ENCODE measurements around the gene MICAL2.
"Not testable (repeated sequence)": the region's sequence is repeated elsewhere in the genome, so short reads cannot be mapped to it uniquely, and the experiment has no call there.

MICAL2 gene

DNA sequence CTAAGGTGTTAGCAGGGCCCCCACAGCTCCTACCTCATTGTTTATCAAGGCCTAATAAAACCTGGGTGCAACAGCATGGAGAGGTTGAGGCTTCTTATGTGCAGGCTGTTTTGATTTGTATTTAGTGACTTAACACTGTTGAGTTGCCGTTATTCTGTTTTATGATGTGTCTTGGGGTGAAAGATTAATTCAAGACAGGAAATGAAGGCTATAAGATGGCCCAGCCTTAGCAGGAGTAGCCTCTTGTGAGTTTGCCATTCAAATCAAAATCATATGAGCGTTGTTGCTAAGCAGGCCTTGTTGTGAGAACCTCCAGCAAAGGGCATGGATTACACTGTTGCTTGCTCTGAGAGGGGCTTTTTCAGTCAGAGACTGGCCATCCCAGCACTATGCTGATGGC, 31.8 kb downstream of the MICAL2 start:
- Mint-ChIP-seq H3K27me3 (no peaks in the 10 kb centered on the region), H3K4me3 (no peak overlapping the region), H3K4me1 (ENCODE audit: low read depth in 2 of 2) (peaks cover 24 to 26% of the 10 kb centered on the region in 2 donors), H3K27ac (no peak overlapping the region), H3K36me3 (ENCODE audit: insufficient read depth) (peaks cover 3% of the 10 kb centered on the region), H3K9me3 (no peaks in the 10 kb centered on the region)
- DNase-seq = no peak
- ATAC-seq (replicated peaks) = no peak

DNA sequence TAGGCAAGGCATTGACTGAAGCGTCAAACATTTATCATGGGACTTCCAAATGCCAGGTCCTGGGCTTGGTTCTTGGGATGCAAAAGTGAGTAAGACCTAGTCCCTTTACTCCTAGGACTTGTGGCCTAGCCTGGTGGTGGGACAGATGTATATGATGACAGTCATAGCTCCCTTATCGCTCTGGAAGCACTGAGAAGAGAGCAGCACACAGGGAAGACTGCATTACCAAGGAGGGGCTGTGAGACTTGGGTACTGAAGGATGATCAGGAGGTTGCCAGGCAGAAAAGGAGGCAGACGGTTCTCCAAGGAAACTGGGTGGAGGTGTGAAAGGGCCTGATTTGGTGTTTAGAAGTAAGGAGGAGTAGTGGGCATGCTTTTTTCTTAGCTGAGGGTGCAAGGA, 32.5 kb downstream of the MICAL2 start:
- Mint-ChIP-seq H3K27ac (peak overlapping the region in 1 of 2 donors; percentile 2), H3K4me3 (no peak overlapping the region), H3K9me3 (no peaks in the 10 kb centered on the region), H3K27me3 (no peaks in the 10 kb centered on the region), H3K36me3 (ENCODE audit: insufficient read depth) (peaks cover 3% of the 10 kb centered on the region), H3K4me1 (ENCODE audit: low read depth in 2 of 2) (peaks cover 22 to 26% of the 10 kb centered on the region in 2 donors)
- DNase-seq (no peak), ATAC-seq (replicated peaks) (no peak)

DNA sequence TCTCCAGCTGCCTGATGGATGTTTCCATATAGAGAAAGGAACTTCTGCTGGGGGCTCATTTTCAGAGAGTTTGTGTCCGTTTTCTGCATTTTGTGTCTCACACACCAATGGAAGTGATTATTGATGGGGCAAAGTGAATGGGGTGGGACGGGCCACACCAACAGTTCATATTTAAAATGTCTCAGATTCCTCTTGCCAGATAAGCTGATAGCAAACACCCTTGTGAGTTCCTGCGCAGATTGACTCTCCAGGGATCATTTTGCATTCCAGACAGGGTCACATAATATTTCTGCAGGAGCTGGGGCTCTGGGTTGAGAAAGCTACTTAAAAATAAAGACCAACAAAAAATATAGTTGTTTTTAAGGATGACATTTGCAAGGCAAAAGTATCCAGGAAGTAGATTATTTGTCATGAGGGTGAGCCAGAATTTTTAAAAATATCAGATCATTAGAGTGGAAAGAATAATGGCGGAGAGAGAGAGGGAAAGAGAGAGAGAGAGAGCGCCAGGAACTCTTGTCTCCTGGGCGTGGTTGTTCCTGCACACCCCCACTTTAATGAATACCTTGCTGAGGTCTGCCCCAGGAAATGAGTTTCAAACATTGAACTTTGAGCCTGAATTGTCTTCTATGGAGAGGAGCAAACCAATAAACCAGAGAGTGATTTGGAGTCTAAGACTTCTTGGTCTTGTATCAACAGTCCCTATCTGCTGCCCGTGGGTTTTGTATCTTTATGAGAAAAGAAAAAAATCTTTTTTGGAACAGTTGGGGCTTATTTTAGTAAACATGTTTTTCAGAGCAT, 33.3 kb downstream of the MICAL2 start:
- Mint-ChIP-seq H3K36me3 (ENCODE audit: insufficient read depth) (peaks cover 3% of the 10 kb centered on the region), H3K4me3 (no peak overlapping the region), H3K9me3 (no peaks in the 10 kb centered on the region), H3K27me3 (no peaks in the 10 kb centered on the region), H3K4me1 (ENCODE audit: low read depth in 2 of 2) (peaks cover 25 to 30% of the 10 kb centered on the region in 2 donors), H3K27ac (peak overlapping the region in 1 of 2 donors; percentile 71)
- ATAC-seq (replicated peaks) (no peak), DNase-seq (no peak)

DNA sequence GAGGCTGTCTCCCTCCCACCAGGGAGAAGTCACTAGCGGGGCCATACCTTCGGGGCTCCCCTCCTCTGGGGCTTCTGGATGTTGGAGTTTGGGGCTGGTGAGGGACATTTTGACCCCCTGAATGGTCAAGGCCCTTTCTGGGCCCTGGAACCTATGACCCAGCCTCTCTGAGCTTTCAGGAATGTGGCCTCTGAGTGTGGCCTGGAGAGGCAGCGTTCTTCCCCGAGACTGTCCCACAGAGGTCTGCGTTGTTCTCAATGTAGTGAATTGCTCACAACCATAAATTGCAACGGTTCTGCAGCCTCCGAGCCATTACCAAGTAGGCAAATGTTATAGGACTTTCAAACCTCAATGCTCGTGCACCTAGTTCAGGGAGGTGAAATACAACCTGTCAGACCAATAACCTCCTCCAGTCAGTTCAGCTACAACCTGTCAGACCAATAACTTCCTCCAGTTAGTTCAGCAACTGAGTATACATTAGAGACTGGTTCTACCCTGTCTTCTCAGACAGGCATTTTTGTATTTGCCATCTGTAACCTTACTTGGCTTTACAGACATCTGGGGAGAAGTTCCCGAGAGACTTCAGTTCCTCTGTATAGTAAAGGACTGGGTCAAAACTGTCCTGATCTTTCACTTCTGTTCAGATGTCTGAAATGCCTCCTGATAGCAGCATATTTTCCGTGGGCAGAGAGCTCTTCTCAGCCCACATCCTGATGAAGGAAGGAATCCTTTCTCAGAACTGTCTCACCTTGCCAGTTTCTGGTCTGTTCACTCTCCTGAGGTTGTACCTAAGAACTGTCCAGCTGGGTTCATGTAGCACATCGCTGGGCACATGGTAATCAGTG, 34.2 kb downstream of the MICAL2 start:
- H3K27me3 Mint-ChIP-seq = no peaks in the 10 kb centered on the region
- H3K9me3 Mint-ChIP-seq = no peaks in the 10 kb centered on the region
- peaks cover 31 to 38% of the 10 kb centered on the region in 2 donors for H3K4me1 Mint-ChIP-seq (ENCODE audit: low read depth in 2 of 2)
- no peaks in the 10 kb centered on the region for H3K36me3 Mint-ChIP-seq (ENCODE audit: insufficient read depth)
- ATAC-seq (replicated peaks) (no peak), DNase-seq (no peak)
- H3K4me3 Mint-ChIP-seq = no peak overlapping the region
- peak overlapping the region in 1 of 2 donors; percentile 71 for H3K27ac Mint-ChIP-seq

DNA sequence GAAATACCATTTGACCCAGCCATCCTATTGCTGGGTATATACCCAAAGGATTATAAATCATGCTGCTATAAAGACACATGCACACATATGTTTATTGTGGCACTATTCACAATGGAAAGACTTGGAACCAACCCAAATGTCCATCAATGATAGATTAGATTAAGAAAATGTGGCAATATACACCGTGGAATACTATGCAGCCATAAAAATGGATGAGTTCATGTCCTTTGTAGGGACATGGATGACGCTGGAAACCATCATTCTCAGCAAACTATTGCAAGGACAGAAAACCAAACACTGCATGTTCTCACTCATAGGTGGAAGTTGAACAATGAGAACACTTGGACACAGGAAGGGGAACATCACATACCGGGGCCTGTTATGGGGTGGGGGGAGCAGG, 36.3 kb downstream of the MICAL2 start:
- not testable (repeated sequence) for H3K27me3 Mint-ChIP-seq; H3K4me3 Mint-ChIP-seq; H3K9me3 Mint-ChIP-seq; H3K36me3 Mint-ChIP-seq (ENCODE audit: insufficient read depth); H3K27ac Mint-ChIP-seq; DNase-seq; ATAC-seq (replicated peaks)
- H3K4me1 Mint-ChIP-seq (ENCODE audit: low read depth in 2 of 2) = peaks cover 20 to 40% of the 10 kb centered on the region in 2 donors

DNA sequence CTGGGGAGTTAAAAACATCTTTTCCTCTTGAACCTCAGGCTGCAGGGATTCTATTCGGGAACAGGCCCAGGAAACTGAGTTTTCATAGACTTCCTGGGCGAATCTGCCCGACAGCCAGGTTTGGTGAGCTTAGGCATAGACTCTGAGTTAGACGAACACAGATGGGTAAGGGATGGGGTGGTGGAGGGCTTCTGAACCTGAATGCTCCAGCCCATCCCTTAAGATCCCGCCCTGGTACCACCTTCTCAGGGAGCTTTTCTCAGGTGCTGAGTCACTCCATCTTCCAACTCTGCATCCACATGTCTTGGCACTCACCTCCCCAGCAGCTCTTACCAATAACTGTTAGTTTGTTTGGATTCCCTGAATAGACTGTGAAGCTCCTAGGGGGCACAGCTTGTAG, 37.4 kb downstream of the MICAL2 start:
- Mint-ChIP-seq H3K27me3 (no peaks in the 10 kb centered on the region), H3K4me1 (ENCODE audit: low read depth in 2 of 2) (peaks cover 23 to 41% of the 10 kb centered on the region in 2 donors), H3K9me3 (no peaks in the 10 kb centered on the region), H3K27ac (peak overlapping the region in 1 of 2 donors; percentile 12), H3K4me3 (no peak overlapping the region), H3K36me3 (ENCODE audit: insufficient read depth) (no peaks in the 10 kb centered on the region)
- no peak for ATAC-seq (replicated peaks)
- DNase-seq = no peak

DNA sequence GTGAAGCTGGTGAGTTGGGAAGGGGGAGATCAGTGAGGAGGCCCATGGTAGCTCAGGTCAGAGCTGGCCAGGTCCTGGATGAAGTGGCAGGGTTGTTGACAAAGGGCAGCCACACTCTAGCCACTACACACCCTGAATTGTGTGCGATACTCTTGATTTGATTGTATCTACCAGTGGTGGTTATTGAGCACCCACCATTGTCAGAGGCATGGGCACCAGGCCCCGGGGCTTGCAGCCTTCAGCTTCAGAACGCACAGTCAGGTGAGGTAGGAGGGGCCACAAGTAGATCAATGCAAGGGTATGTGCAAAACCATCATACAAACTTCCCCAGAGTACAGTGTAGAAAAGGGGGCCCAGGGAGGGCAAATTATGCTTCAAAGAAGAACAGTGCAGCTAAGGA, 38.1 kb downstream of the MICAL2 start:
- H3K36me3 Mint-ChIP-seq (ENCODE audit: insufficient read depth) = no peaks in the 10 kb centered on the region
- peaks cover 19 to 37% of the 10 kb centered on the region in 2 donors for H3K4me1 Mint-ChIP-seq (ENCODE audit: low read depth in 2 of 2)
- DNase-seq = no peak
- peak overlapping the region; percentile 12 to 41 for H3K27ac Mint-ChIP-seq
- no peaks in the 10 kb centered on the region for H3K27me3 Mint-ChIP-seq
- no peaks in the 10 kb centered on the region for H3K9me3 Mint-ChIP-seq
- no peak for ATAC-seq (replicated peaks)
- H3K4me3 Mint-ChIP-seq = no peak overlapping the region

DNA sequence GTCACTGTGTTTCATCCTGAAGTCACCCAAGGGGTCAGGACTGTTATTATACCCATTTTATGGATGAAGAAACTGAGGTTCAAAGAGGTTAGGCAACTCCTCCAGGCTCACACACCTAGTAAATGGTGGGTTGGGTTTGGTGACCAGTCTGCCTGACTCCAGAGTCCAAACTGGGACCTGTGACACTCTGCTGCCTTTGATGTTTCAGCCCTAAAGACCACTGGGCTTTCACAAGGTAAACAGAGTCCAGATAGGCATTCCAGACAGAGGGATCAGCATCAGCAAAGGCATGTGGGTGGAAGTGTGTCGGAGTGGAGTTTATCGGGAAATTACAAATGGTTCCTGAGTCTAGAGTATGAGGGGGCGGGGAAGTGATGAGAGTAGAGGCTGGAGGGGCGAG, 38.5 kb downstream of the MICAL2 start:
- H3K27me3 Mint-ChIP-seq = no peaks in the 10 kb centered on the region
- H3K36me3 Mint-ChIP-seq (ENCODE audit: insufficient read depth) = no peaks in the 10 kb centered on the region
- no peak for DNase-seq
- peak overlapping the region; percentile 41 to 67 for H3K27ac Mint-ChIP-seq
- H3K4me1 Mint-ChIP-seq (ENCODE audit: low read depth in 2 of 2) = peaks cover 17 to 33% of the 10 kb centered on the region in 2 donors
- no peak for ATAC-seq (replicated peaks)
- no peaks in the 10 kb centered on the region for H3K9me3 Mint-ChIP-seq
- no peak overlapping the region for H3K4me3 Mint-ChIP-seq

DNA sequence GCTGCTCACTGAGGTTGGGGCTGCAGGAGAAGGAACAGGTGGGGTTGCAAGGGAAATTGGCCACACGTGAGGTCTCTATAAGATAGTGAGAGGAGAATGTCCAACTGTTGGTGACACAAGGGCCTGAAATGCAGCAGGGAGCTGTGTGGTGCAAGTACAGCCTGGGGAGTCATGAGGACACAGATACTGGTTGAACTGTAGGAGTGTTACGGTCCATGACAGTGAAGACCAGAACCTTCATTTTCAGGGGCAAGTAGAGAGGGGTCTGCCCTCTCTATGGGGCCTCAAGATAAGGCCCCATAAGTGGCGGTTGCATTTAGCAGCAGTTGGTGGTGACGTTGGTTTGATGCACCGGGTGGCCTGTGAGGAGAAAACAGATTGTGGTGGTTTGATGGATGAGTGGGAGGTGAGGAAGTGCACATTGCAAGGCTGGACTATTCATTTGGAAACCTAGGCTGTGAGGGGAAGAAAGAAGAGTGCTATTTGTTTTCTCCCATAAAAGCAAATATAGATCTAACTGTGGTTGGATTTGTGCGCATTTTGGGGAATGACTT, 39.4 kb downstream of the MICAL2 start:
- Mint-ChIP-seq H3K4me1 (ENCODE audit: low read depth in 2 of 2) (peaks cover 20 to 26% of the 10 kb centered on the region in 2 donors), H3K4me3 (peak overlapping the region in 1 of 2 donors; percentile 3), H3K27me3 (no peaks in the 10 kb centered on the region), H3K9me3 (no peaks in the 10 kb centered on the region), H3K27ac (peak overlapping the region; percentile 21 to 67), H3K36me3 (ENCODE audit: insufficient read depth) (no peaks in the 10 kb centered on the region)
- DNase-seq (no peak), ATAC-seq (replicated peaks) (no peak)

DNA sequence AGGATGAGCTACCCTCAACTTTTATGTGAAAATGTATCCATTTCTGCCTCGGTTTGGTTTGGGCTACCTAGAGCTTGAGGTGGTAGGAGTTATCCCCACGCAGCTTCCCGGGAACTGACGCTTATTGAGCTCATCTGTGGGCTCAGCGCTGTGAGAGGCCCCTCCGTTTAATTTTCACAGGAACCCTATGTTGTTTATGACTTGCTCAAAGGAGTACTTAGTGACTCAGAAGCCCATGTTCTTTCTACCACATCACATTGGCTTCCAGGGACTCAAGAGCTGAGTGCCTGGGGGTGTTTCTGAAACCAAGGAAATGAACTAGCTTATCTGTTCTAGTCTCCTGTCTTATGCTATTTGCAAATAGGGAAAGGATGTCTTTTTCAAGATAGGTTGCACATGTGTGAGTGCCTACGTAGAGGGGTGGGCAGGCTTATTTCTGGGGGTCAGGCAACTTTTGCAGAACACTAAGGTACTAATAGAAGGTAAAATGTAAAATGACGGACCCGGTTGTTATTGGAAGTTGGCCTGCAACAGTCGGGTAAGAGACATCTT, 40.5 kb downstream of the MICAL2 start:
- no peak for ATAC-seq (replicated peaks)
- H3K4me3 Mint-ChIP-seq = no peak overlapping the region
- H3K36me3 Mint-ChIP-seq (ENCODE audit: insufficient read depth) = no peaks in the 10 kb centered on the region
- no peaks in the 10 kb centered on the region for H3K9me3 Mint-ChIP-seq
- H3K27ac Mint-ChIP-seq = peak overlapping the region in 1 of 2 donors; percentile 67
- no peak for DNase-seq
- peaks cover 23 to 29% of the 10 kb centered on the region in 2 donors for H3K4me1 Mint-ChIP-seq (ENCODE audit: low read depth in 2 of 2)
- H3K27me3 Mint-ChIP-seq = no peaks in the 10 kb centered on the region

DNA sequence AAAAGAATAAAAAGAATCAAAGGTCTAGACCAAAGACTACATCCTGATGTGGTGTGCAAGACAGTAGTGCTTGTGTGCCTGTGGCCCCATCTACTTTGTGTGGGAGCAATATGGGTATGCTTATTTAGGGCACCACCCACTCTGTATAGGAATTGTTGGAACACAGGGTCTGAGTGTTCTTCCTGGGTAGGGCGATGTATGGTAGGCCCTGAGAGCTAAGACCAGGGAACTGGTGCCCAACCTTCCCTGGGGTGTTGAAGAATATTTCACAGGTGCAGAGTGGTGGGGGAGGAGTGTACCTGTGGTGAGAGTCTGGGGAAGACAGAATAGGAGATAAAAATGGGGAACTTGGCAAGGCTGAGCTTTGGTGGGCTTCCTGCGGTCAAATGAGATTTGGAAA, 41.9 kb downstream of the MICAL2 start:
- ATAC-seq (replicated peaks) (no peak), DNase-seq (no peak)
- Mint-ChIP-seq H3K36me3 (ENCODE audit: insufficient read depth) (no peaks in the 10 kb centered on the region), H3K27me3 (no peaks in the 10 kb centered on the region), H3K4me3 (no peak overlapping the region), H3K9me3 (no peaks in the 10 kb centered on the region), H3K4me1 (ENCODE audit: low read depth in 2 of 2) (peaks cover 36 to 41% of the 10 kb centered on the region in 2 donors), H3K27ac (no peak overlapping the region)

DNA sequence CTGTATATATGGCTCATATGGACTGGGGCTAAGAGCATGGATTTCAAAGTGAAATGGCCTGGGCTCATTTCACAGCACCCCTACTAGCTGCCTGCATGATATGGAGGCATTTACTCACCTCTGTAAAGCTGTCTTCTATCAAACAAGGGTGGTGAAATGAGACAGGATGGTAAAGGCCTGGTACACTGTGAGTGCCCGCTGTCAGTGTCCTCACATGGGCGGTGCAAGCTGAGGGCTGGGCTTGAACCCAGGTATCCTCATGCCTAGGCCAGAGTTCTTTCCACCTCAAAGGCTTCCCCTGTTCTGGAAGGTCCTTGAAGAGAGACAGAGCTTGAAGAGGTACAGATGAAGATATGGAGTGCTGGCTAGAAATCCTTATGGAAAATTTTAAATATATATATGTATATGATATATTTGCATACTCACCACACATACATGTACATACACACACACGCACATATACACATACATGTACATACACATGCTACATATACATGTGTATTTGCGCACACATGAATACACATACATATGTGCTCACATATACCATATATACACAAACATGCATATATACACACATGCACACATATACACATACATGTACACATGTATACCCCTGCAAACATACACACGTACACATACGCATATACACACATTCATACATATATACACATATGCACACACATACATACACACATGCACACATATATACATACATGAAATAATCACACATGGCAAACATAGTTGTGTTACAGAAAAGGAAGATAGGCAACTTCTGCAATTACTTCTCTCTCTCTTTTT, 44.7 kb downstream of the MICAL2 start:
- Mint-ChIP-seq H3K27me3 (no peaks in the 10 kb centered on the region), H3K9me3 (no peaks in the 10 kb centered on the region), H3K4me3 (no peak overlapping the region), H3K36me3 (ENCODE audit: insufficient read depth) (no peaks in the 10 kb centered on the region), H3K4me1 (ENCODE audit: low read depth in 2 of 2) (peaks cover 27 to 31% of the 10 kb centered on the region in 2 donors), H3K27ac (peak overlapping the region in 1 of 2 donors; percentile 68)
- no peak for DNase-seq
- ATAC-seq (replicated peaks) = no peak

DNA sequence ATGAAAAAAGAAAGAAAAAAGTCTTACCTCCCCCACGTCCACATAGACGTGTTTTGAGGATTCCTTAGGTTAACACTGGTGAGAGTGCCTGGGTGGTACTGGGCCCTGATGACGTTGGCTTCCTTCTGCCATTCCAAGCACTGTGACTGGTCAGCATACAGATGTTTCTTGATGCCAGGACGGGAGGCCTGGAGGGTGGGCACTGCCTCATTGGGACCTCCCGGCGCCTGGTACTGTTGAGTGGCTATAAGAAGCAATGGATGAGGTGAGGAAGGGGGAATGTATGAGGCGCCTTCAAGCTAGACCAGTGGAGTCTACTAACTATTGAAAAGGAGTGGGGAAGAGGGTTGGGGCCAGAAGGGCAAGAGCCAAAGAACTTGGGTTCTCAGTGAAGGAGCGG, 45.3 kb downstream of the MICAL2 start:
- ATAC-seq (replicated peaks) (no peak), DNase-seq (no peak)
- no peaks in the 10 kb centered on the region for H3K27me3 Mint-ChIP-seq
- H3K27ac Mint-ChIP-seq = peak overlapping the region; percentile 68 to 79
- H3K4me3 Mint-ChIP-seq = no peak overlapping the region
- H3K9me3 Mint-ChIP-seq = no peaks in the 10 kb centered on the region
- peaks cover 29 to 30% of the 10 kb centered on the region in 2 donors for H3K4me1 Mint-ChIP-seq (ENCODE audit: low read depth in 2 of 2)
- H3K36me3 Mint-ChIP-seq (ENCODE audit: insufficient read depth) = no peaks in the 10 kb centered on the region

Data from effector memory CD8-positive, alpha-beta T cell (primary cell).